ENCODE data around the gene SEZ6. TPM values are rescaled to one million over a fixed set of nuclear protein-coding genes. Genes with fewer than 3 reads are reported as not detected.

SEZ6 gene
- total and polyA plus RNA-seq, 11 donors: 0.25 TPM; not detected in 10

- TF ChIP-seq POLR2A (IDR thresholded peaks at IDR 0.05) (no peak), CTCF (IDR thresholded peaks at IDR 0.05) (no peak)
- H3K27me3 ChIP-seq: peaks cover 0 to 20% (median 0%) of the 10 kb centered on the region in 9 donors
- DNase-seq (peak in 1 of 5 donors; percentile 50), ATAC-seq (peak in 3 of 4 donors; percentile 62 to 72 (median 70))
- H3K4me1 ChIP-seq: peaks cover 0 to 40% (median 3%) of the 10 kb centered on the region in 12 donors
- H3K4me3 ChIP-seq: peak within 1 kb of the TSS in 1 of 12 donors; percentile 6
- peak within 1 kb of the TSS in 2 of 12 donors; percentile 20 to 89 for H3K27ac ChIP-seq
- intact Hi-C loops (cut with DNase I): no loop called here
- H3K9me3 ChIP-seq: no peaks in the 10 kb centered on the region
- 36 to 41% (median 38%) methylated on average over 10 to 13 of the region's 13 CpGs for WGBS, 4 donors
- H3K36me3 ChIP-seq: no peaks in the 10 kb centered on the region
These were observed 37.1 kb upstream of the SEZ6 start, which contains the start of gene PIPOX for GRCh38 chr17:29042679-29043538. Gene PIPOX (plus strand): TSS chr17:29043141. CDS start chr17:29043226, 85 bp downstream.

GRCh38 chr17:29042026-29042678, 36.3 kb upstream of the SEZ6 start:
- intact Hi-C loops (cut with DNase I): no loop called here
- Histone ChIP-seq H3K27me3 (peaks cover 0 to 26% (median 0%) of the 10 kb centered on the region in 9 donors), H3K4me1 (peaks cover 0 to 40% (median 3%) of the 10 kb centered on the region in 12 donors), H3K36me3 (no peaks in the 10 kb centered on the region), H3K9me3 (no peaks in the 10 kb centered on the region), H3K27ac (peak overlapping the region in 1 of 12 donors; percentile 89), H3K4me3 (peak overlapping the region in 1 of 12 donors; percentile 6)
- no peak for TF ChIP-seq POLR2A (IDR thresholded peaks at IDR 0.05)
- no peak for TF ChIP-seq CTCF (IDR thresholded peaks at IDR 0.05)
- 85 to 86% (median 86%) methylated on average over 11 of the region's 11 CpGs for WGBS, 4 donors
- no peak for ATAC-seq
- DNase-seq: no peak

GRCh38 chr17:29041571-29041970, 35.7 kb upstream of the SEZ6 start:
- WGBS, 4 donors: 91 to 95% (median 94%) methylated on average over 6 of the region's 6 CpGs
- TF ChIP-seq POLR2A (IDR thresholded peaks at IDR 0.05): no peak
- no peak for TF ChIP-seq CTCF (IDR thresholded peaks at IDR 0.05)
- intact Hi-C loops (cut with DNase I): no loop called here

GRCh38 chr17:29041091-29041490, 35.3 kb upstream of the SEZ6 start:
- TF ChIP-seq POLR2A (IDR thresholded peaks at IDR 0.05) (no peak), CTCF (IDR thresholded peaks at IDR 0.05) (no peak)
- Histone ChIP-seq H3K27ac (no peak overlapping the region), H3K9me3 (no peaks in the 10 kb centered on the region), H3K27me3 (peaks cover 0 to 22% (median 0%) of the 10 kb centered on the region in 9 donors), H3K4me3 (no peak overlapping the region), H3K4me1 (peaks cover 0 to 37% (median 3%) of the 10 kb centered on the region in 12 donors), H3K36me3 (no peaks in the 10 kb centered on the region)
- 94 to 100% (median 98%) methylated on average over 2 of the region's 2 CpGs for WGBS, 4 donors
- intact Hi-C loops (cut with DNase I): no loop called here
- DNase-seq: no peak
- ATAC-seq: no peak

More at GRCh38 chr17:29041571-29041970, 35.7 kb upstream of the SEZ6 start:
- Histone ChIP-seq H3K4me3 (no peak overlapping the region), H3K4me1 (peaks cover 0 to 40% (median 3%) of the 10 kb centered on the region in 12 donors), H3K27ac (peak overlapping the region in 1 of 12 donors; percentile 89), H3K27me3 (peaks cover 0 to 26% (median 0%) of the 10 kb centered on the region in 9 donors), H3K36me3 (no peaks in the 10 kb centered on the region), H3K9me3 (no peaks in the 10 kb centered on the region)
- DNase-seq (no peak), ATAC-seq (no peak)

Data from heart left ventricle (tissue), 16 donors.